B cell (primary cell): ENCODE results near the gene HHLA2. TPM values are rescaled to one million over a fixed set of nuclear protein-coding genes. Genes with fewer than 3 reads are reported as not detected.

ENCODE experiments used
- ATAC-seq: fragments of 200-7000 bp; cut with Tn5 transposase; one replicate; pipeline ENCODE4 v1.10.0; 2021; ENCODE audit warnings: low read depth, mild to moderate bottlenecking, moderate number of reproducible peaks, moderate library complexity
- CTCF ChIA-PET: fragments of 350-600 bp; sonication (Branson Sonifier 250); formaldehyde crosslinking; loops from one replicate; lab custom pipeline; 2021; ENCODE audit warnings: antibody characterized with exemption, inconsistent platforms; lab: Charles Lee
- POLR2A ChIA-PET: fragments of 350-600 bp; sonication (Branson Sonifier 250); formaldehyde crosslinking; loops from one replicate; lab custom pipeline; 2021; ENCODE audit warnings: antibody characterized with exemption; lab: Charles Lee
- DNase-seq: peaks from one replicate; pipeline ENCODE4 v3.0.0; 2013
- H2AFZ ChIP-seq: 2 replicates; pipeline ENCODE4 v1.6.1; 2012; ENCODE audit warnings: mild to moderate bottlenecking, low read depth, low read length; ENCODE audit not compliant: insufficient read depth, poor library complexity, severe bottlenecking
- H3K27ac ChIP-seq, 2 donors: 1 replicate in 1 of 2; 2 replicates in 1 of 2; pipeline ENCODE4 v1.5.1; 2012 to 2013; ENCODE audit warnings: low read length in 2 of 2, mild to moderate bottlenecking in 2 of 2, moderate library complexity in 1 of 2
- H3K27me3 ChIP-seq, 4 experiments: fragments of 200-600 bp in 1 of 4; sonication (generic) in 1 of 4; replicated peaks in 1 of 4; 1 replicate in 2 of 4; 2 replicates in 2 of 4; pipeline versions ENCODE4 v1.6.1 to v1.7.0; 2013 to 2016; ENCODE audit warnings: low read length in 3 of 4, mild to moderate bottlenecking in 2 of 4, mixed read lengths in 1 of 4, moderate library complexity in 1 of 4; ENCODE audit not compliant: insufficient read depth in 4 of 4, control insufficient read depth in 3 of 4; ENCODE audit errors: control extremely low read depth in 1 of 4
- H3K36me3 ChIP-seq, 2 experiments: replicated peaks in 1 of 2; 1 replicate in 1 of 2; 2 replicates in 1 of 2; pipeline versions ENCODE4 v1.6.1 to v1.7.1; 2013; ENCODE audit warnings: low read length in 1 of 2; ENCODE audit not compliant: insufficient read depth in 2 of 2, control insufficient read depth in 1 of 2; ENCODE audit errors: control extremely low read depth in 1 of 2, extremely low read depth in 1 of 2
- H3K4me1 ChIP-seq, 2 donors: fragments of 200-600 bp in 1 of 2; sonication (generic) in 1 of 2; 1 replicate in 1 of 2; 2 replicates in 1 of 2; pipeline versions ENCODE4 v1.5.1 to v1.6.1; 2013 to 2017; ENCODE audit warnings: low read length in 2 of 2; ENCODE audit not compliant: control insufficient read depth in 2 of 2, insufficient read depth in 2 of 2
- H3K4me2 ChIP-seq: replicated peaks from 2 replicates; pipeline ENCODE3; 2012; ENCODE audit warnings: mild to moderate bottlenecking, low read depth, low read length; ENCODE audit not compliant: poor library complexity, severe bottlenecking
- H3K4me3 ChIP-seq, 5 experiments: fragments of 200-600 bp in 1 of 5; sonication (generic) in 1 of 5; 1 replicate in 3 of 5; 2 replicates in 2 of 5; pipeline versions ENCODE4 v1.5.1 to v1.7.0; 2011 to 2016; ENCODE audit warnings: low read length in 4 of 5, mild to moderate bottlenecking in 4 of 5, low read depth in 2 of 5, control low read depth in 1 of 5, moderate library complexity in 1 of 5; ENCODE audit not compliant: insufficient read depth in 1 of 5; ENCODE audit errors: control extremely low read depth in 1 of 5, extremely low read depth in 1 of 5
- H3K79me2 ChIP-seq: fragments of 200-600 bp; sonication (generic); one replicate; pipeline ENCODE4 v1.6.0; 2016; ENCODE audit warnings: low read length; ENCODE audit not compliant: control insufficient read depth, insufficient read depth
- H3K9ac ChIP-seq: fragments of 200-600 bp; sonication (generic); 2 replicates; pipeline ENCODE4 v1.6.1; 2017; ENCODE audit warnings: mild to moderate bottlenecking, low read length, moderate library complexity
- H3K9me3 ChIP-seq, 3 donors: one replicate each; pipeline versions ENCODE4 v1.6.1 to v1.7.1; 2013; ENCODE audit warnings: low read length in 2 of 3; ENCODE audit not compliant: control insufficient read depth in 2 of 3, insufficient read depth in 1 of 3; ENCODE audit errors: control extremely low read depth in 1 of 3
- H4K20me1 ChIP-seq: 2 replicates; pipeline ENCODE4 v1.6.0; 2012; ENCODE audit warnings: mild to moderate bottlenecking, low read length; ENCODE audit not compliant: insufficient read depth, control insufficient read depth, poor library complexity, severe bottlenecking
- H3K27ac Mint-ChIP-seq: one replicate; pipeline ENCODE4 v1.8.0; 2021; ENCODE audit warnings: mixed read lengths
- H3K27me3 Mint-ChIP-seq: one replicate; pipeline ENCODE4 v1.8.0; 2021; ENCODE audit warnings: mixed read lengths
- H3K4me1 Mint-ChIP-seq: one replicate; pipeline ENCODE4 v1.8.0; 2021; ENCODE audit warnings: mixed read lengths
- H3K4me3 Mint-ChIP-seq: one replicate; pipeline ENCODE4 v1.8.0; 2021; ENCODE audit warnings: mixed read lengths
- H3K9me3 Mint-ChIP-seq: one replicate; pipeline ENCODE4 v1.8.0; 2022; ENCODE audit warnings: mixed read lengths; ENCODE audit not compliant: insufficient read depth
- CTCF ChIP-seq: fragments of 200-600 bp; IDR thresholded peaks from one replicate; pipeline ENCODE4 v1.8.0; 2022; ENCODE audit warnings: antibody characterized with exemption, mild to moderate bottlenecking
- EZH2 ChIP-seq: IDR thresholded peaks from 2 replicates; pipeline ENCODE4 v1.6.1; 2012; ENCODE audit warnings: borderline replicate concordance, low read depth, mild to moderate bottlenecking, moderate library complexity, low read length; ENCODE audit not compliant: insufficient read depth, poor library complexity, severe bottlenecking
- intact Hi-C: fragments of 100-400 bp; cut with micrococcal nuclease; formaldehyde crosslinking; loops from one replicate; pipeline ENCODE4 v1.10.0; 2022
- polyA plus RNA-seq: library from polyadenylated mRNA; depleted of rRNA; stranded (reverse); fragments of >200 nt; gene quantifications from 2 replicates; pipeline ENCODE4 v1.2.3, GENCODE V29; 2012
- total RNA-seq, 2 donors: library from RNA; stranded (reverse); fragments of 120-200 nt in 1 of 2; gene quantifications; 1 replicate in 1 of 2; 2 replicates in 1 of 2; pipeline versions ENCODE4 v1.2.3 to v1.2.4, GENCODE V29; 2013 to 2022

HHLA2 gene
- total and polyA plus RNA-seq, 2 donors (not counting 1 experiment from before 2014, with no cell fraction given): 0.84 TPM

GRCh38 chr3:108327168-108327567 is 30.8 kb downstream of the HHLA2 start:
- DNase-seq: no peak
- no peak for ATAC-seq
- H3K4me3 Mint-ChIP-seq: no peak overlapping the region

More at GRCh38 chr3:108327168-108327567, 30.8 kb downstream of the HHLA2 start:
- ChIA-PET CTCF (interaction anchor here (0.9 kb wide), 1 partner anchor 8 kb away, joined by 7 read pairs; no protein-coding TSS in a partner anchor), POLR2A (no interaction called here)
- H3K9me3 ChIP-seq: peaks cover 0 to 5% (median 1%) of the 10 kb centered on the region in 3 donors
- no peak overlapping the region for H3K4me3 ChIP-seq
- intact Hi-C loops: no loop called here
- H2AFZ ChIP-seq: no peak overlapping the region
- H3K9ac ChIP-seq: no peak overlapping the region
- H3K27me3 ChIP-seq: no peaks in the 10 kb centered on the region
- H4K20me1 ChIP-seq: no peaks in the 10 kb centered on the region
- no peaks in the 10 kb centered on the region for H3K4me1 ChIP-seq
- H3K79me2 ChIP-seq: no peaks in the 10 kb centered on the region
- no peak overlapping the region for H3K27ac Mint-ChIP-seq
- TF ChIP-seq EZH2 (no peak), CTCF (no peak)
- H3K4me1 Mint-ChIP-seq: peaks cover 6% of the 10 kb centered on the region
- H3K27ac ChIP-seq: no peak overlapping the region
- H3K36me3 ChIP-seq: no peaks in the 10 kb centered on the region
- H3K27me3 Mint-ChIP-seq: no peaks in the 10 kb centered on the region
- no peak overlapping the region for H3K4me2 ChIP-seq
- peaks cover 3% of the 10 kb centered on the region for H3K9me3 Mint-ChIP-seq
